Stomach (tissue), 9 donors: ENCODE results near the gene MYH6. TPM values are rescaled to one million over a fixed set of nuclear protein-coding genes. Genes with fewer than 3 reads are reported as not detected.

Experiments
- DNase-seq, 2 donors: peaks; one replicate each; pipeline versions ENCODE4 v3.0.0 to v3.0.0-alpha.2; 2013 to 2019
- H3K27ac ChIP-seq, 5 donors: fragments of 200-600 bp in 4 of 5; sonication (generic) in 4 of 5; one replicate each; pipeline ENCODE4 v1.5.1; 2013 to 2019; ENCODE audit warnings: mild to moderate bottlenecking in 1 of 5, moderate library complexity in 1 of 5
- H3K27me3 ChIP-seq, 3 donors: fragments of 200-600 bp; sonication (generic); one replicate each; pipeline ENCODE4 v1.5.1; 2017 to 2019; ENCODE audit warnings: mixed run types in 1 of 3
- H3K36me3 ChIP-seq, 4 donors: fragments of 200-600 bp; sonication (generic); 1 replicate in 3 of 4; 2 replicates in 1 of 4; pipeline ENCODE4 v1.5.1; 2016 to 2019
- H3K4me1 ChIP-seq, 4 donors: fragments of 200-600 bp; sonication (generic); one replicate each; pipeline ENCODE4 v1.5.1; 2016 to 2019
- H3K4me3 ChIP-seq, 4 donors: fragments of 200-600 bp; sonication (generic) in 3 of 4; one replicate each; pipeline ENCODE4 v1.5.1; 2016 to 2019; ENCODE audit warnings: mild to moderate bottlenecking in 1 of 4
- H3K9me3 ChIP-seq, 4 donors: fragments of 200-600 bp; sonication (generic); one replicate each; pipeline ENCODE4 v1.5.1; 2016 to 2019
- EP300 ChIP-seq: sonication (generic); formaldehyde crosslinking; IDR thresholded peaks from one replicate; pipeline ENCODE4 v1.6.1; 2017; ENCODE audit warnings: antibody characterized with exemption
- POLR2A ChIP-seq, 4 donors: fragments of 450-650 bp; IDR thresholded peaks; one replicate each; pipeline ENCODE4 v1.6.1; 2016; ENCODE audit warnings: antibody characterized with exemption in 4 of 4, control low read depth in 2 of 4, mild to moderate bottlenecking in 1 of 4, moderate library complexity in 1 of 4
- POLR2AphosphoS5 ChIP-seq, 3 donors: sonication (generic); formaldehyde crosslinking; IDR thresholded peaks; one replicate each; pipeline ENCODE4 v1.6.1; 2016; ENCODE audit warnings: antibody characterized with exemption in 3 of 3
- WGBS, 5 donors: extraction: QIAGEN DNeasy Blood & Tissue Kit in 3 of 5; methylation state at CpG; one replicate each; pipeline versions ENCODE4 v1.1.5 to v1.1.7; 2013 to 2018; 5-methylcytosine and 5-hydroxymethylcytosine counted together
- intact Hi-C: fragments of 100-400 bp; cut with DNase I; formaldehyde crosslinking; loops from one replicate; pipeline ENCODE4 v1.15.1; 2023; ENCODE audit warnings: low total_unique reads
- polyA plus RNA-seq, 3 donors: library from polyadenylated mRNA; stranded (reverse); fragments of 200-250 nt; gene quantifications; one replicate each; pipeline ENCODE4 v1.2.3, GENCODE V29; 2013
- total RNA-seq, 5 donors: library from RNA; depleted of rRNA; stranded (reverse); fragments of >200 nt; gene quantifications; one replicate each; pipeline versions ENCODE4 v1.1.0 to v1.2.3, GENCODE V29; 2014 to 2016
- TF ChIP-seq, protein P1 (sequence below), 7 experiments: fragments of 450-650 bp in 4 of 7; fragments of 200-600 bp in 3 of 7; sonication (generic) in 3 of 7; IDR thresholded peaks; one replicate each; pipeline ENCODE4 v1.5.1; 2016 to 2019; ENCODE audit warnings: antibody characterized with exemption in 7 of 7, control low read depth in 2 of 7, mild to moderate bottlenecking in 1 of 7
- donor health status: healthy with polysubstance abuse.
- donor health status: Bipolar disorder and iron deficiency.
- donor health status: healthy.

Gene MYH6
- total and polyA plus RNA-seq, 8 donors, result 0.37 to 3.2 (median 0.97) TPM; not detected in 4

DNA sequence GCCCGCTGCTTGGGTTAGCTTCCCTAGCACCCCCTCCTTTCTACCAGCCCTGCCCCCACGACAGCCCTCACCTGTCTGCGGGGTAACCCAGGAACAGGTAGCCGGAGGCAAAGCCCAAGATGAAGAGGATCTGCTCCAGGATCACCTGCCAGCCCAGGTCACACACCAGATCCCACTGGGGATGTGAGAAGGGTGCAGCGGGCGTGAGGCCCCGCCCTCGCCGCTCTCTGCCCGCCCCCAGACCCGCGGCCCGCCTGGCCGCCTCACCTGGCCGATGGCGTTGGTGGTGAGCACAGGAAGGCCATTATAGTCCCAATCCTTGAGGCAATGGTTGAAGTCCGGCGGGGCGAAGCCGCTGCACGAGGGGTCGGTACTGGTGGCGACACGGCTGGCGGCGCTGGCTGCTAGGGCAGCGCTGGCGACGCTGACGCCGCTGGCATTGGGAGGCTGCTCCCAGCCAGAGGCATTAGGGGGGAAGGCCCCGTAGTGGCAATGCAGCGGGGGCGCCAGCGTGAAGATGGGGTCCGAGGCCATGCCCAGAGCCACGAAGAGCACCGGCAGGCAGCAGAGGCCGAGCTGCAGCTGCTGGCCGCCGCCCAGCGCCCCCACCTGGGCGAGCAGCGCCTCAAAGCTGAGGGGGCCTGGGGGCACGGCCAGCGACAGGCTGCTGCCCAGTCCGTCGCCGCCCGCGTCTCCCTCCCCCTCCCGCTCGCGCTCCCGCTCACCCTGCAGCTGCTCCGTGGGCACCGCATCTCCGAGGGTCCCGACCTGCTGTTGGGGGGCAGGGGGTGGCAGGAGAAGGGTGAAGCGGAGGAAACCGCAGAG, 56.2 kb downstream of the MYH6 start:
- DNase-seq, result peak in 1 of 2 donors; percentile 67
- Histone ChIP-seq H3K4me1 (peaks cover 9 to 21% (median 18%) of the 10 kb centered on the region in 4 donors), H3K27me3 (peaks cover 0 to 29% (median 21%) of the 10 kb centered on the region in 3 donors), H3K9me3 (no peaks in the 10 kb centered on the region), H3K4me3 (peak overlapping the region; percentile 47 to 71 (median 58)), H3K36me3 (peaks cover 0 to 16% (median 3%) of the 10 kb centered on the region in 4 donors), H3K27ac (peak overlapping the region; percentile 11 to 72 (median 29))
- TF ChIP-seq EP300 (no peak), POLR2A (IDR thresholded peaks at IDR 0.05) (no peak), POLR2AphosphoS5 (IDR thresholded peaks at IDR 0.05) (no peak)
- TF ChIP-seq, protein P1, sequence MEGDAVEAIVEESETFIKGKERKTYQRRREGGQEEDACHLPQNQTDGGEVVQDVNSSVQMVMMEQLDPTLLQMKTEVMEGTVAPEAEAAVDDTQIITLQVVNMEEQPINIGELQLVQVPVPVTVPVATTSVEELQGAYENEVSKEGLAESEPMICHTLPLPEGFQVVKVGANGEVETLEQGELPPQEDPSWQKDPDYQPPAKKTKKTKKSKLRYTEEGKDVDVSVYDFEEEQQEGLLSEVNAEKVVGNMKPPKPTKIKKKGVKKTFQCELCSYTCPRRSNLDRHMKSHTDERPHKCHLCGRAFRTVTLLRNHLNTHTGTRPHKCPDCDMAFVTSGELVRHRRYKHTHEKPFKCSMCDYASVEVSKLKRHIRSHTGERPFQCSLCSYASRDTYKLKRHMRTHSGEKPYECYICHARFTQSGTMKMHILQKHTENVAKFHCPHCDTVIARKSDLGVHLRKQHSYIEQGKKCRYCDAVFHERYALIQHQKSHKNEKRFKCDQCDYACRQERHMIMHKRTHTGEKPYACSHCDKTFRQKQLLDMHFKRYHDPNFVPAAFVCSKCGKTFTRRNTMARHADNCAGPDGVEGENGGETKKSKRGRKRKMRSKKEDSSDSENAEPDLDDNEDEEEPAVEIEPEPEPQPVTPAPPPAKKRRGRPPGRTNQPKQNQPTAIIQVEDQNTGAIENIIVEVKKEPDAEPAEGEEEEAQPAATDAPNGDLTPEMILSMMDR (IDR thresholded peaks at IDR 0.05), result no peak
- intact Hi-C loops, result no loop called here
- WGBS, 5 donors, result 9 to 12% (median 10%) methylated on average over 29 to 61 of the region's 61 CpGs

DNA sequence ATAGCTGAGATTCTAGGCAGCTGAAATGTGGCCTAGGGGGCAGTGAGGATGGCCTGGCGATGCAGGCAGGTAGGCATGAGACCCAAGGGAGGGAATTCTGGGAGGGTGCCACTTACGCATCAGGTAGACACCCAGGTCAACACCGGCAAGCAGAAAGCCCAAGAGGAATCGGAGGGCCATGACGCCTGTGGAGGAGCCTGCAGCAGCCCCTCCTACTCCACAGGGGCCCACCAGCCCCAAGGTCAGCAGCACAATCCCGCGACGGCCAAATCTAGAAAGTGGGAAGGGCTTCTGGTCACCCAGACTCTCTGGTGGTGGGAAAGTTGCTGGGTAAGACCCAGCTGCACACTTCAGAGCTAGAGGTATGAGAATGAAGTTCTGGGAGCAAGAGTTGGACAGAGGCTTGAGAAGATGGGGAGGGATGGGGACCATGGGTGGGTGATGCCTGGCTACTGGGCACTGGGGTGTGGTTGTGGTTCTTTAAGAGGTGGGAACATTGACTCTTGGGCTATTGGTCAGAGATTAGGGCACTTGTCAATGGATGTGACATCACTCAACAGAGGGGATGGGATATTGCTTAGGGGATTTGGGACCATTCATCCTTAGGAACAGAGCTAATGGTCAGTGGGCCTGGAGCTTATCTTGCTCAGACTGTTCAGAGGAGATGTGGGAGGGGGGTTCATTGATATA, 58.8 kb downstream of the MYH6 start:
- intact Hi-C loops, result no loop called here

DNA sequence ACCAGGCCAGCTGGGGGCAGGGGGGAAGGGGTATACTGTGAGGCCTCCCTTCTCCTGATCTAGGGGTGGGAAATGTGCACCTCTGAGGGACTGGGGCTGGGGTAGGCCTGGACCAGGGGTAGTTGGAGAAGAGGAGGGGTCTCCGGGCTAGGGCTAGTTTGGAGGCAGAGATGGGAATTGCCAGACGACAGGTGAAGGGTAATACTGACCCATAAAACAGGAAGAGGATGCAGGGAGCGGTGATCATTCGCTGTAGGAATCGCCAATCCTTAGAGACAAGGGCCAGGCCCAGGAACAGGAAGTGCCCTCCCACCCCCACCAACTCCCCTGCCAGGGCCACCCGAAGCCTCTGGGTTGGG, 59.8 kb downstream of the MYH6 start:
- no peaks in the 10 kb centered on the region for H3K9me3 ChIP-seq
- no peak for DNase-seq
- H3K27me3 ChIP-seq, result peaks cover 0 to 18% (median 18%) of the 10 kb centered on the region in 3 donors
- no peak overlapping the region for H3K4me3 ChIP-seq
- H3K36me3 ChIP-seq, result peaks cover 0 to 15% (median 3%) of the 10 kb centered on the region in 4 donors
- no peak overlapping the region for H3K27ac ChIP-seq
- intact Hi-C loops, result no loop called here
- peaks cover 9 to 19% (median 17%) of the 10 kb centered on the region in 4 donors for H3K4me1 ChIP-seq
- WGBS, 5 donors, result 86 to 93% (median 88%) methylated on average over 6 of the region's 6 CpGs
- TF ChIP-seq, protein P1 (IDR thresholded peaks at IDR 0.05), result no peak
- TF ChIP-seq EP300, result no peak
- no peak for TF ChIP-seq POLR2A (IDR thresholded peaks at IDR 0.05)
- TF ChIP-seq POLR2AphosphoS5 (IDR thresholded peaks at IDR 0.05), result no peak

More for the DNA sequence above, 58.8 kb downstream of the MYH6 start:
- Histone ChIP-seq H3K4me3 (no peak overlapping the region), H3K27me3 (peaks cover 0 to 26% (median 20%) of the 10 kb centered on the region in 3 donors), H3K4me1 (peaks cover 9 to 21% (median 18%) of the 10 kb centered on the region in 4 donors), H3K36me3 (peaks cover 0 to 15% (median 3%) of the 10 kb centered on the region in 4 donors), H3K27ac (no peak overlapping the region), H3K9me3 (no peaks in the 10 kb centered on the region)
- 89 to 91% (median 90%) methylated on average over 8 of the region's 8 CpGs for WGBS, 5 donors
- DNase-seq, result no peak
- TF ChIP-seq EP300 (no peak), POLR2A (IDR thresholded peaks at IDR 0.05) (no peak), POLR2AphosphoS5 (IDR thresholded peaks at IDR 0.05) (no peak)
- TF ChIP-seq, protein P1 (IDR thresholded peaks at IDR 0.05), result no peak

DNA sequence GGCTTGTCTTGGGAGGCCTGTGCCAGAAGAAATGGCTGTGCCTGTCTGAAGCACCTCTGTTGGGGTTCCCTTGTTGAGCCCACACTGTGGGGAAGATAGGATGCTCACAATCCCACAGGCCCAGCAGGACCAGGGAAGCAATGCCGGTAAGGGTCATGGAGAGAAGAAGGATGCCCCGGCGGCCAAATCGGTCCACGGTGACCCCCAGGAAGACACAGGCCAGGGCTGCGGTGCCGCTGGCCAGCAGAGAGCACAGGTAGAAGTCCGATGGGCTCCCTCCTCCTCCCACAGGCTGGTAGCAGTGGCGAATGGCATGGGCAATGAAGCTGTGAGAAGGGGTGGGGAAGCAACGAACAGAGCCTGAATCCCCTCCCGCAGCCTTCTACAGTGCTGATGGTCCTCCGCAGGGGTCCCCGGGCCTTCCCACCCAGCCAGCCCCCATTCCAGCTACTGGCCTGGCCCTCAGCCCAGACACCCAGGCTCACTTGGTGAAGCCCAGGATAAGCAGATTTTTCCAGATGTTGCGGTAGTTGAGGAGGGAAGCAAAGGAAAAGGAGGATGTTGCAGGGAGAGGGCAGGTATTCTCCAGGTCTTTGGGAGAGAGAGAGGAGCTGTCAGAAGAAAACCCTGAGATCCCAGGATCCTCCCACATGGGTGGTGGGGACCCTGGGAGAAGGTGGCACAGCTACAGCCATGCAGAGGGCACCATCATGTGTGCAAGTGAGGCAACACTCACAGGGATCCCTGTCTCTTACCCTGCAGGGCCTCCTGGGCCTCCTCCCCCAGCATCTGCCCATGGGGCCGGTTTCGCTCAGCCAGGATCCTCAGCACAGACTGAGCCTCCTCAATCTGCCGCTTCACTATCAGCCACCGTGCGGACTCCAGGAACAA, 60.4 kb downstream of the MYH6 start:
- Histone ChIP-seq H3K27me3 (peaks cover 0 to 13% (median 12%) of the 10 kb centered on the region in 3 donors), H3K4me1 (peaks cover 9 to 12% (median 12%) of the 10 kb centered on the region in 4 donors), H3K27ac (no peak overlapping the region), H3K36me3 (peaks cover 0 to 15% (median 3%) of the 10 kb centered on the region in 4 donors), H3K9me3 (no peaks in the 10 kb centered on the region), H3K4me3 (no peak overlapping the region)
- no peak for DNase-seq
- intact Hi-C loops, result no loop called here
- 92 to 93% (median 92%) methylated on average over 19 of the region's 19 CpGs for WGBS, 5 donors
- no peak for TF ChIP-seq POLR2AphosphoS5 (IDR thresholded peaks at IDR 0.05)
- TF ChIP-seq, protein P1 (IDR thresholded peaks at IDR 0.05), result no peak
